GM04503 (cell line): Measurements from ENCODE around the gene MGAT5.
"Not testable (repeated sequence)": the region's sequence is repeated elsewhere in the genome, so short reads cannot be mapped to it uniquely, and the experiment has no call there.

ENCODE experiments used
- DNase-seq: peaks from one replicate; pipeline ENCODE4 v3.0.0-alpha.2; 2012; ENCODE audit warnings: low read depth

MGAT5 gene

GRCh38 chr2:134278553-134278952, 24.7 kb downstream of the MGAT5 start:
- DNase-seq = no peak

GRCh38 chr2:134279417-134279816, 25.5 kb downstream of the MGAT5 start:
- no peak for DNase-seq

- DNase-seq = no peak
These were observed 26.4 kb downstream of the MGAT5 start for GRCh38 chr2:134280231-134280630.

GRCh38 chr2:134280726-134281125, 26.9 kb downstream of the MGAT5 start:
- DNase-seq = no peak

- no peak for DNase-seq
These were observed 28.0 kb downstream of the MGAT5 start for GRCh38 chr2:134281815-134282419.

- no peak for DNase-seq
These were observed 28.9 kb downstream of the MGAT5 start for GRCh38 chr2:134282629-134283400.

- DNase-seq = no peak
These were observed 29.8 kb downstream of the MGAT5 start for GRCh38 chr2:134283661-134284060.

GRCh38 chr2:134284119-134284670, 30.3 kb downstream of the MGAT5 start:
- DNase-seq = no peak

GRCh38 chr2:134287323-134287722, 33.5 kb downstream of the MGAT5 start:
- no peak for DNase-seq

- no peak for DNase-seq
These were observed 34.9 kb downstream of the MGAT5 start for GRCh38 chr2:134288814-134289213.

- no peak for DNase-seq
These were observed 35.4 kb downstream of the MGAT5 start for GRCh38 chr2:134289225-134289624.

- DNase-seq = no peak
These were observed 36.5 kb downstream of the MGAT5 start for GRCh38 chr2:134290358-134290757.

GRCh38 chr2:134292514-134292913, 38.6 kb downstream of the MGAT5 start:
- no peak for DNase-seq

GRCh38 chr2:134293719-134294537, 40.1 kb downstream of the MGAT5 start:
- DNase-seq = no peak

- DNase-seq = not testable (repeated sequence)
These were observed 40.7 kb downstream of the MGAT5 start for GRCh38 chr2:134294598-134294997.

GRCh38 chr2:134295441-134295840, 41.6 kb downstream of the MGAT5 start:
- DNase-seq = no peak

- DNase-seq = no peak
These were observed 42.4 kb downstream of the MGAT5 start for GRCh38 chr2:134296301-134296700.

GRCh38 chr2:134299334-134299733, 45.5 kb downstream of the MGAT5 start:
- DNase-seq = no peak

GRCh38 chr2:134300585-134300984, 46.7 kb downstream of the MGAT5 start:
- DNase-seq = no peak

GRCh38 chr2:134301099-134301927, 47.4 kb downstream of the MGAT5 start:
- no peak for DNase-seq

- no peak for DNase-seq
These were observed 48.0 kb downstream of the MGAT5 start for GRCh38 chr2:134301928-134302260.
